GM19025 (cell line): Measurements from ENCODE around the gene NAT14.
A peak's percentile ranks its signal among the peaks of the same experiment; 100 is the strongest.

ENCODE experiments used
- ATAC-seq: cut with Tn5 transposase; IDR thresholded peaks from one replicate; pipeline ENCODE4 v1.9.1; 2021; ENCODE audit warnings: mild to moderate bottlenecking, low read depth, moderate library complexity; ENCODE audit not compliant: unreplicated experiment

NAT14 gene

GRCh38 chr19:55452749-55453346, 32.1 kb upstream of the NAT14 start:
- ATAC-seq: no peak

DNA sequence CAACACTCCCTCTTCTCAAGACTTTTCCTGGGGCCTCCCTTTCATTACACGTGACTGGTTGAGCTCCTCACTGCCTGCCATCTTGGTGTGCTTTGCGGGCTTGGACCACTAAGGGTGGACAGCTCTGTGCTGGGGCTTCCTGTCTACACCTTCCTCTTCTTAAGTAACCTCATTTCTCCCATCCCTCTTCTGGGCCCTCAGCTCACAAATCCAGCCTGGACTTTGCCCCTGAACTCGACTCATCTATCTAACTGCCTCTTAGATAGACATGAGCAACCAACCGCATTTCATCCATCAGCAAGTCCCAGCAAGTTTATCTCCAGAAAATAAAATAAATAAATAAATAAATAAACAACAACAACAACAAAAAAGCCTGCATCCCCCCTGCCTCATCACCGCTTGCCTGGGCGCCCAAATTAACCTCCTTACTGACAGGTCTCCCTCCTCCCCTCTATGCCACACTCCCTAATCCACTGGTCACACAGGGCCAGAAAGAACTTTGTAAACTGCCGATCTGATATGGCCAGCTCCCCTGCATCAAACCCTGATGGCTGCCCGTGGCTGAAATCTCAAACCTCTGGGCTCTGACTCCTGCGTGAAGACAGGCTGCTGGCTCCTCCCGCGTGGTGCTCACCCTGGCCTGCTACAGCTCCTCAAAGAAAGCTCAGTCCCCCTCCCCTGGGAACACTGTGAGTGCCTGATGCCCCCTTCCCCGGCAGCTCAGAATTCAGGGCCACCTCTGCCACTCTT, 31.3 kb upstream of the NAT14 start:
- ATAC-seq: no peak

DNA sequence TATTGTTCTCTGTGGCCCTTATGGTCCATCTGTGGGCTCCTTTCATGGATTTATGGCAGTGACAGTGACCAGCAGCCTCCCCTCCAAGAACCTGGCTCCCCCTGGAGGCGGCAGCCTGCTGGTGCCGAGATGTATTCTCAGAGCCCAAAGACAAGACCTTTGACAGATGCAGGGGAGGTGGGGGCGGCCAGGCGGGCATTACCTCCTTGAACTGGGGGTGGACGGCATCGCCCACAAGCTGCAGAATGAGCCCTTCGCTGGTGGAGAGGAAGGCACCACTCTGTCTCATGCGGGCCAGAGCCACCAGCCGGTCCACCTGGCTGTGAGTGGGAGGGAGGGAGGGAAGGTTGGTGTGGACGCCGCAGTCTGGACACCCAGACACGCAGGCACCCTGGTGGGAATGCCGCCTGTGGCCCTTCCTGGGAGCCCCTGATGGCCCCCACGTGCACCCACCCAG, 30.2 kb upstream of the NAT14 start:
- ATAC-seq: no peak

GRCh38 chr19:55455576-55456235, 29.3 kb upstream of the NAT14 start:
- ATAC-seq: no peak

- ATAC-seq: no peak
Measured at GRCh38 chr19:55456347-55456746, 28.6 kb upstream of the NAT14 start.

GRCh38 chr19:55457683-55458457, 27.1 kb upstream of the NAT14 start:
- ATAC-seq: no peak

DNA sequence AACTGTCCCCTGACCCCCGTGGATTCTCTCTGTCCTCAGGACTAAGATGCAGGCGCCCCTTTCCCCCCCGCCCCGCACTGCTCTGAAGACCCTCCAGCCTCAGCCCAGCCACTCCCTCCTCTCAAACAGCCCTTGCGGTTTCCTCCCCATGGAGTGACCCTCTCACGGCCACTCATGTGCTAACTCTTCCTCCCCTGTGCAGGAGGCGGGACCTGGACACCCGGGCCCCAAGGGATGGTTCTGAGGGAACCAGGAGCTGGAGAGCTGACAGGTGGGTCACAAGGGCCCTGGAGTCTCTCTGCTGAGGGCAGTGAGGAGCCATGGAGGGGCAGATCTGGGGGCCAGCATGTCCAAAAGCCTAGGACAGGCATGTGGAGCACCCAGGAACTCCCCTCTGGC, 25.4 kb upstream of the NAT14 start:
- no peak for ATAC-seq

DNA sequence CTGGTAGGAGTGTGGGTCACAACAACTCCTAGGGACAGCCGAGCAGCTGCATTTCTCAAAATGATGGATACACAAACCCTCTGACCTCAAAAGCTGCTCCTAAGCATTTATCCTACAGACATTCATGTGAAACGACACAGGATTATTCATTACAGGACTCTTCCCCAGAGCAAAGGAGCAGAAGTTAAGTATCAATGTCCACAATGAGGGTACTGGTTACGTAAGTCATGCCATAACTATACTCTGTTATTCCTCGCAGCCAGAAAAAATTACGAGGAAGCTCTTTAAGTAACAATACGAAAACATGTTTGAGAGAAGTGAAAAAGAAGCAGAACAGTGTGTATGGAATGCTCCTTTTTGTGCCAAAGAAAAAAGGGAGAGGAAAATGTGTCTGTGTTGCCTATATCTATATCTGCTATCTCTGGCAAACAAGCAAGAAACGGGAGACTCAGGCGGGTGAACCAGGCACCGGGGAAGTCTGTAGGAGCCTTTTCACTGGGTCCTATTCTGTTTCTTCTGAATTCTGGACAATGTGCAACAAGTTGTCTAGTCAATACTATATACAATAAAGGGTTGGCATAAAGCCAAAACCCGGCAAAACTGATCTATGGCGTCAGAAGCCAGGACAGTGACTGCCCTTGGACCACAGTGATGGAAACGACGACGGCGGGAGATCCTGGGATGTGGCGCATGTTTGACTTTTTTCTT, 24.9 kb upstream of the NAT14 start:
- ATAC-seq: no peak

DNA sequence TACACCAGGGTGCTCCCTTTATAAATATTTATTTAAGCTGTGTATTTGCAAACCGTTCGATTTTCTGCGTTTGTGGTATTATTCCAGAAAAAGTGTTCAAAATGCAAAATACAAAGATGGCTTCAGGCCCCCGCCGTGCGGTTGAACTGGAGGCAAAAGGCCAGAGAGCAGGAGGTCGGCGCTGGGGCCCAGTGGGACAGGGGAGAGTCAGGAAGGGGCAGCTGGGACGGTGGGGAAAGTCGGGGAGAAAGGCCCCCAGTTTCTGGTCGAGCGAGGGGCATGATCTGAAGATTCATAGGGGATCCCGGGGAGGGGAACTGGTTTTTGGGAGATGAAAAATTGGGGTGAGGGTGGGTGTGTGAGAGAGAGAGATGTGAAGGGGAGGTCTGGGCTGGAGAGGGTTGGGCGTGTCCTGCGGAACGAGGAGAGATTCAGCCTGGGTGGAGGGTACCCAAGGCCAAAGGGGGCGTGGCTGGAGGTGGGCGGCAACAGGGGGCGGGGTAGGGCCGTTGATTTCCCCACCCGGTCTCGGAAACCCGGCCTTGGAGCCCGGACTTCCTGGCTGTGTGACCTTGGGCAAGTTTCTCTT, 24.2 kb upstream of the NAT14 start:
- no peak for ATAC-seq

- ATAC-seq: peak; percentile 93
Measured at GRCh38 chr19:55461259-55461973, 23.6 kb upstream of the NAT14 start, which contains the start of gene ISOC2. TSS of gene ISOC2 (minus strand) at chr19:55461642. CDS start at chr19:55456486, 5,156 bp downstream.

DNA sequence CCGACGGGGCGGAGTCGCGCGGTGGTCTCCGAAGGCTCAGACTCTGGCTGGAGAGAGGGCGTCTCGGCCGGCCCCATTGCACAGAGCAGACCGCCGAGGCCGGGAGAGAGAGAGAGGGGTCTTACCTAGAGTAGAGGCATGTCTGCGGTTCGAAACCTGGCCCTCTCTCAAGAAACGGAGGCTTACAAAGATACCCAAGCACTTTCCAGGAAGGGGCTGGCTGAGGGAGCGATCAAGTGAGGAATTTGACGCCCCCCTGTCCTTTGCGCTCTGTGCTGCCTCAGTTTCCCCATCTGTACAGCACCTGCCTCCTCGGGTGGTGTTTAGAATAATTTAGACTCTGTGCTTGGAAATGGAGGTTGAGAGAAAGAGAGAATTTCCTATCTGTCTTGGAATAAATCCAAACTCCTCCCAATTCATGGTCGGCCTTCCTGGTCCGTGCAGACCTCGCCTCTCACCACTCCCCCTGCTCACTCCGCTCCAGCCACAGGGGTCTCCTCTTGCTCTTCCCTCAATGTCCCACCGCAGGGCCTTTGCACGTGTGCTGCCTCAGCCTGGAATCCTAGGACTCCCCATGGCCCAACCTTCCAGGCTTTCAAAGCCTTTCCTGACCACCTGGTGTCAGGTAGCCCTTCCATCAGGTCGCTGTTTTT, 22.9 kb upstream of the NAT14 start:
- ATAC-seq: no peak

GRCh38 chr19:55462722-55463121, 22.3 kb upstream of the NAT14 start:
- ATAC-seq: no peak

- no peak for ATAC-seq
Measured at GRCh38 chr19:55463583-55464031, 21.4 kb upstream of the NAT14 start.

DNA sequence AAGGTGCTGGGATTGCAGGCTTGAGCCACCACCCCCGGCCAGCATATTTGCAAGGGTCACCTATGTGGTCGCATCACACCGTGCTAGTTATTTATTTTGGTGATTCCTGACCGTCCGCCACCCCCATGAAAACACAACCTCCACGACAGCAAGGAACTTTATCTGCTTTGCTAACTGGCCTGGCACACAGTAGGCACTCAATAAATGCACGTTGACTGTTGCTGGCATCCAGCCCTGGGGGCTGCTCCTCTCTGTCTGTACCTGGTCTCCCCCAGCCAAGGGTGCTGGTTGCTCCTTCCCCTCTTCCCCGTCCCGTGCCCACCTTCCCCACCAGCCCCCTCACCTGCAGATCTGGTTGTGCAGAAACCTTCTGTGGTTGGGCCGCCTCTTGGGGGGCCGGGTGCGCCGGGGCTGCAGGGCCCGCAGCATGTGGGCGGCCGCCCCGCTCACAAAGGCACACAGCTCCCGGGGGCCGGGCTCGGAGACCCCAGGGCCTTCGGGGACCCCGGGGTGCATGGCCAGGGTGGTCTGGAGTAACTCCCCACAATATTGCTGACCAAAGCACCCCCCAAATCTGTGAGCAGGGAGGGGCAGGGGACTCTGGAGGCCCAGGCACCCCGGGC, 20.8 kb upstream of the NAT14 start:
- no peak for ATAC-seq

- no peak for ATAC-seq
Measured at GRCh38 chr19:55464662-55465054, 20.3 kb upstream of the NAT14 start, which contains the start of gene C19orf85. TSS of gene C19orf85 (minus strand) at chr19:55464751. CDS start at chr19:55464554, 197 bp downstream.

DNA sequence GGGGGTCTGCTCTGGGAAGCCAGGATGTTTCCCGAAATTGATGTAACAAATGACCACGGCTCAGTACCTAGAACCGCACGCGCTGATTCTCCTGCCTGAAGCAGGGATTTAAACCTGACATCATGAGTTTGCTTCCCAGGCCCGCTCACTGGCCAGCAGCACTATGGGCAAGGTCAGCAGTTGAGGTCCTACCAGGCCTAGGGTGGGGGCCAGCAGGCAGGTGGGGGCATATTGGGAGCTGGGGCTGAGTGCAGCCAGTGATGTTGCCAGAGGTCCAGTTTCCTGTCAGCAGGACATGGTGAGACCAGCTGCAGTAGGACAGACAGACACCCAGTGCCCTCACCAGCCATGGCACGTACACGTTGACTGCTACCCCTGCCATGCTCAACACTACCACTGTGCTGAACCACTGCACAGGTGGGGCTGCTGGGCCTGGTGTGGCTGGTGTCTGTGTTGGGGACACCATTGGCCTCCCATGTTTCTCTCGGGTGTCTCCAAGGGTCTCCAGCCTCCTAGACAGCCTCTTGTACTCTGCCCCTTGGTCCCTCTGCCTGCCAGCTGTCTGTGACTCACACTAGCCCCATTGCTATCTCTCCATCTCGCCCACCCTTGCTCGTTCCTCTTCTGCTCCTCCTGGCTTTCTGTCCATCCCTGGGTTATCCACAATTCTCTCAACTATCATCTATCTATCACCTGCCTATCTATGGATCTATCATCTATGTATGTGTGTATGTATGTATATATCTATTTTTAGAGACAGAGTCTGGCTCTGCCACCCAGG, 19.3 kb upstream of the NAT14 start:
- ATAC-seq: no peak

DNA sequence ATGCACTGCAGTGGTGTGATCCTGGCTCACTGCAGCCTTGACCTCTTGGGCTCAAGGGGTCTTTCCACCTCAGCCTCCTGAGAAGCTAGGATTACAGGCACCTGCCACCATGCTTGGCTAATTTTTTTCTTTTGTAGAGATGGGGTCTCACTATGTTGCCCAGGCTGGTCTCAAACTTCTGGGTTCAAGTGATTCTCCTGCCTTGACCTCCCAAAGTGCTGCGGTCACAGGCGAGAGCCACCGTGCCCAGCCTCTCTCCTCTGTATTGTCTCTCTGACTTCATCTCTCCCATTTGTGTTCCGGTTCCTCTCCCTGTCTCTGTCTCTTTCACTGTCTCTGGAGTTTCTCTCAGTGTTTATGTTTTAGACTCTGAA, 18.8 kb upstream of the NAT14 start:
- ATAC-seq: no peak
